GM12865 (cell line): ENCODE data around the gene BRINP1.

Experiments
- DNase-seq: peaks from one replicate; pipeline ENCODE4 v3.0.0; 2010; ENCODE audit warnings: low read depth
- H3K4me3 ChIP-seq: 2 replicates; pipeline ENCODE4 v1.5.1; 2011; ENCODE audit warnings: mild to moderate bottlenecking, low read depth, low read length, control low read depth
- TF ChIP-seq, protein P1 (sequence below): IDR thresholded peaks from 2 replicates; pipeline ENCODE4 v1.5.1; 2011; ENCODE audit warnings: low read length, control low read depth, low read depth, inconsistent platforms; ENCODE audit not compliant: insufficient read depth; ENCODE audit errors: missing control alignments

Gene BRINP1

GRCh38 chr9:119398350-119398749, 29.1 kb upstream of the BRINP1 start:
- no peak overlapping the region for H3K4me3 ChIP-seq
- no peak for DNase-seq
- TF ChIP-seq, protein P1, sequence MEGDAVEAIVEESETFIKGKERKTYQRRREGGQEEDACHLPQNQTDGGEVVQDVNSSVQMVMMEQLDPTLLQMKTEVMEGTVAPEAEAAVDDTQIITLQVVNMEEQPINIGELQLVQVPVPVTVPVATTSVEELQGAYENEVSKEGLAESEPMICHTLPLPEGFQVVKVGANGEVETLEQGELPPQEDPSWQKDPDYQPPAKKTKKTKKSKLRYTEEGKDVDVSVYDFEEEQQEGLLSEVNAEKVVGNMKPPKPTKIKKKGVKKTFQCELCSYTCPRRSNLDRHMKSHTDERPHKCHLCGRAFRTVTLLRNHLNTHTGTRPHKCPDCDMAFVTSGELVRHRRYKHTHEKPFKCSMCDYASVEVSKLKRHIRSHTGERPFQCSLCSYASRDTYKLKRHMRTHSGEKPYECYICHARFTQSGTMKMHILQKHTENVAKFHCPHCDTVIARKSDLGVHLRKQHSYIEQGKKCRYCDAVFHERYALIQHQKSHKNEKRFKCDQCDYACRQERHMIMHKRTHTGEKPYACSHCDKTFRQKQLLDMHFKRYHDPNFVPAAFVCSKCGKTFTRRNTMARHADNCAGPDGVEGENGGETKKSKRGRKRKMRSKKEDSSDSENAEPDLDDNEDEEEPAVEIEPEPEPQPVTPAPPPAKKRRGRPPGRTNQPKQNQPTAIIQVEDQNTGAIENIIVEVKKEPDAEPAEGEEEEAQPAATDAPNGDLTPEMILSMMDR, result no peak

GRCh38 chr9:119391878-119392277, 22.6 kb upstream of the BRINP1 start:
- no peak for DNase-seq
- H3K4me3 ChIP-seq, result no peak overlapping the region
- TF ChIP-seq, protein P1, result no peak

DNA sequence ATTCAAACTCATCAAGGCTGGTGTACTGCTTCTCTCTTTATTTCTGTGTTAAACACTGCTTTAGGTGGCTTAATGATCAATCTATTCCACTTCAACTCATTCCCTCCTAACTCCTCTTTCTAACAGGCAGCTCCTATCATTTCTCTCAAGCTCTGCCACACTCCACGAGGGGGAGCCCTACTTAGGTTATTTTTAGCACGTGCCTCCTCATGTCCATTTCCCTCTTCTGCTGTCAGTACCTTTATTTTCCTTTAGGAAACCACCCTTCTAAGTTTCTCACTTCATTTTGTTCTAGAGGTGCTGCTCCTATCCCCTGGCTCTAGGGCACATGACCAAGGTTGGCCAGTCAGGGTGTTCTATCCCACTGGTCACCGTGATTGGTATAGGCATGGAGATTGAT, 6.7 kb upstream of the BRINP1 start:
- DNase-seq, result peak; percentile 27
- no peak overlapping the region for H3K4me3 ChIP-seq
- TF ChIP-seq, protein P1, result peak; percentile 27

- H3K4me3 ChIP-seq, result no peak overlapping the region
- TF ChIP-seq, protein P1, result no peak
- DNase-seq, result no peak
These were observed 3.7 kb upstream of the BRINP1 start for GRCh38 chr9:119372951-119373350.

DNA sequence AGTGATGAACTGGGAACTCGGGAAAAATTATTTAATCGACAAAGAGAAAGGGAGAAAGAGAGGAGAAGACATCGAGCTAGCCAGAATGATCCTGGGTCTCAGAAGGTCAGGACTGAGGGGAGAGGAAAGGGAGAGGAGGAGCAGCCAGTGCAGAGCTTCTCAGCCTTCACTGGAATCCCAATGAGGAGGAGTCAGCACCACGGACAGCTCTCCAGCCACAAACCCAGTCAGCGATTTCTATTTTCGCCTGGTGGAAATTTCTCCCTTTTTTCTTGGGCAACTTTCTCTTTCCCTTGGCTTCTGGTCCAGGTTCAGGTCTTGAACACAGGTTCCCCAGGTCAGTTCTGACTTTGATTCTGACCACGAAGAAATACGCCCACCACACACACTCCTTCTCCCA, 1.6 kb upstream of the BRINP1 start:
- TF ChIP-seq, protein P1, result no peak
- peak; percentile 26 for DNase-seq
- H3K4me3 ChIP-seq, result no peak overlapping the region

- TF ChIP-seq, protein P1, result no peak
- no peak for DNase-seq
- H3K4me3 ChIP-seq, result no peak overlapping the region
These were observed 588 bp upstream of the BRINP1 start for GRCh38 chr9:119369680-119370366.

- no peak overlapping the region for H3K4me3 ChIP-seq
These were observed 1.1 kb downstream of the BRINP1 start for GRCh38 chr9:119368179-119368578.

More at GRCh38 chr9:119368179-119368578, 1.1 kb downstream of the BRINP1 start:
- TF ChIP-seq, protein P1, result no peak
- DNase-seq, result no peak
